Tibial artery (tissue), 4 donors: Measurements from ENCODE around the gene CACNB3.

ENCODE experiments used
- DNase-seq, 2 donors: peaks; one replicate each; pipeline ENCODE4 v3.0.0-alpha.2; 2019
- H3K27ac ChIP-seq, 2 donors: fragments of 200-600 bp; sonication (generic) in 1 of 2; 1 replicate in 1 of 2; 2 replicates in 1 of 2; pipeline ENCODE4 v1.5.1; 2018 to 2019; ENCODE audit warnings: mild to moderate bottlenecking in 1 of 2
- H3K27me3 ChIP-seq, 2 donors: fragments of 200-600 bp; sonication (generic) in 1 of 2; one replicate each; pipeline versions ENCODE4 v1.5.1 to v1.6.0; 2016 to 2019
- H3K36me3 ChIP-seq, 3 donors: fragments of 200-600 bp; sonication (generic) in 2 of 3; one replicate each; pipeline ENCODE4 v1.5.1; 2016 to 2019; ENCODE audit warnings: mild to moderate bottlenecking in 2 of 3
- H3K4me1 ChIP-seq, 4 donors: fragments of 200-600 bp; sonication (generic) in 2 of 4; 1 replicate in 3 of 4; 2 replicates in 1 of 4; pipeline ENCODE4 v1.5.1; 2016 to 2019
- H3K4me3 ChIP-seq, 2 donors: fragments of 200-600 bp; sonication (generic) in 1 of 2; 1 replicate in 1 of 2; 2 replicates in 1 of 2; pipeline ENCODE4 v1.5.1; 2018 to 2019; ENCODE audit warnings: mild to moderate bottlenecking in 2 of 2
- H3K9me3 ChIP-seq, 3 donors: fragments of 200-600 bp; sonication (generic) in 1 of 3; one replicate each; pipeline ENCODE4 v1.5.1; 2016 to 2019
- CTCF ChIP-seq, 2 experiments: fragments of 200-600 bp in 1 of 2; fragments of 450-650 bp in 1 of 2; IDR thresholded peaks; one replicate each; pipeline ENCODE4 v1.5.1; 2017 to 2019; ENCODE audit warnings: antibody characterized with exemption in 2 of 2, mild to moderate bottlenecking in 1 of 2, moderate library complexity in 1 of 2
- intact Hi-C: fragments of 100-400 bp; cut with DNase I; formaldehyde crosslinking; loops from one replicate; pipeline ENCODE4 v1.15.0; 2023; ENCODE audit warnings: low total_unique reads

Gene CACNB3

GRCh38 chr12:48875944-48876515 lies 57.7 kb downstream of the CACNB3 start:
- no peak for TF ChIP-seq CTCF (IDR thresholded peaks at IDR 0.05)
- no peaks in the 10 kb centered on the region for H3K36me3 ChIP-seq
- no peak overlapping the region for H3K27ac ChIP-seq
- no peaks in the 10 kb centered on the region for H3K9me3 ChIP-seq
- H3K4me1 ChIP-seq: no peaks in the 10 kb centered on the region
- intact Hi-C loops: no loop called here
- peaks cover 0 to 11% of the 10 kb centered on the region in 2 donors for H3K27me3 ChIP-seq
- H3K4me3 ChIP-seq: no peak overlapping the region
- no peak for DNase-seq
